HepG2 (cell line): Measurements from ENCODE around the gene SOX8. TPM values are rescaled to one million over a fixed set of nuclear protein-coding genes. Genes with fewer than 3 reads are reported as not detected.

Source experiments
- ATAC-seq: fragments of 200-7000 bp; cut with Tn5 transposase; 3 replicates; pipeline ENCODE4 v1.9.1; 2020; ENCODE audit warnings: mild to moderate bottlenecking, moderate library complexity
- BruUV-seq: library from RNA; stranded (reverse); fragments of 400-500 nt; replicated peaks from 2 replicates; lab custom pipeline; 2021; lab: Mats Ljungman, UMichigan
- CTCF ChIA-PET: fragments of 300-600 bp; formaldehyde crosslinking; extraction: SDS; loops from one replicate; lab custom pipeline; 2021; ENCODE audit warnings: low total read pairs, inconsistent platforms, low intra/inter-chr PET ratio; lab: Yijun Ruan, JAX
- POLR2A ChIA-PET: fragments of 350-600 bp; sonication (Branson Sonifier 250); formaldehyde crosslinking; loops from one replicate; lab custom pipeline; 2020; ENCODE audit warnings: antibody characterized with exemption, inconsistent platforms; lab: Yijun Ruan, JAX
- DNase-seq: peaks from one replicate; pipeline ENCODE4 v3.0.0-alpha.2; 2015; ENCODE audit warnings: low spot score
- FAIRE-seq: peaks from 3 replicates; lab custom pipeline; 2011; peaks lifted over from hg19 to GRCh38; lab: Jason Lieb, UNC
- H2AFZ ChIP-seq: one replicate; pipeline ENCODE4 v1.6.1; 2011; ENCODE audit warnings: low read length, inconsistent platforms
- H3K27ac ChIP-seq: fragments of 300-600 bp; 3 replicates; pipeline ENCODE4 v1.8.0; 2011; ENCODE audit warnings: mixed run types, mild to moderate bottlenecking, mixed read lengths, low read length, inconsistent platforms; ENCODE audit not compliant: insufficient read depth; ENCODE audit errors: extremely low read length
- H3K27me3 ChIP-seq, 2 experiments: fragments of 200-600 bp in 1 of 2; 2 replicates in 1 of 2; 3 replicates in 1 of 2; pipeline versions ENCODE4 v1.6.0 to v1.8.0; 2011; ENCODE audit warnings: low read length in 2 of 2, mild to moderate bottlenecking in 2 of 2, moderate library complexity in 2 of 2, inconsistent platforms in 1 of 2; ENCODE audit not compliant: insufficient read depth in 2 of 2, control insufficient read depth in 1 of 2
- H3K36me3 ChIP-seq, 2 experiments: fragments of 200-600 bp in 1 of 2; replicated peaks in 1 of 2; 2 replicates in 1 of 2; 3 replicates in 1 of 2; pipeline versions ENCODE4 v1.5.1 to v1.8.0; 2011; ENCODE audit warnings: low read length in 2 of 2, inconsistent platforms in 1 of 2; ENCODE audit not compliant: insufficient read depth in 2 of 2, control insufficient read depth in 1 of 2
- H3K4me1 ChIP-seq: 2 replicates; pipeline ENCODE4 v1.5.1; 2012; ENCODE audit warnings: low read length, inconsistent platforms; ENCODE audit not compliant: insufficient read depth
- H3K4me2 ChIP-seq: 2 replicates; pipeline ENCODE4 v1.6.0; 2011; ENCODE audit warnings: low read depth, low read length, inconsistent platforms
- H3K4me3 ChIP-seq, 3 experiments: fragments of 200-600 bp in 1 of 3; sonication (generic), shearing (Covaris generic) in 1 of 3; replicated peaks in 1 of 3; 2 replicates each; pipeline ENCODE4 v1.5.1; 2011 to 2016; ENCODE audit warnings: low read length in 3 of 3, inconsistent platforms in 2 of 3, low read depth in 2 of 3, mild to moderate bottlenecking in 2 of 3, control low read depth in 1 of 3, mixed read lengths in 1 of 3; ENCODE audit not compliant: insufficient read depth in 1 of 3
- H3K79me2 ChIP-seq: one replicate; pipeline ENCODE4 v1.6.1; 2011; ENCODE audit warnings: low read length, inconsistent platforms; ENCODE audit not compliant: insufficient read depth
- H3K9ac ChIP-seq: 2 replicates; pipeline ENCODE4 v1.6.0; 2011; ENCODE audit warnings: mild to moderate bottlenecking, low read depth, low read length, inconsistent platforms; ENCODE audit not compliant: insufficient read depth
- H3K9me3 ChIP-seq: 2 replicates; pipeline ENCODE4 v1.5.1; 2012; ENCODE audit warnings: mild to moderate bottlenecking, low read length
- H4K20me1 ChIP-seq: 2 replicates; pipeline ENCODE4 v1.6.0; 2011; ENCODE audit warnings: inconsistent platforms, mild to moderate bottlenecking, low read length, moderate library complexity; ENCODE audit not compliant: insufficient read depth
- DZIP1 ChIP-seq: sonication (generic); formaldehyde crosslinking; IDR thresholded peaks from 2 replicates; pipeline ENCODE4 v1.5.0; 2020; ENCODE audit warnings: mild to moderate bottlenecking, missing genetic modification reagents
- EP300 ChIP-seq, 3 experiments: sonication (generic) in 1 of 3; formaldehyde crosslinking in 1 of 3; IDR thresholded peaks; 2 replicates each; pipeline versions ENCODE4 v1.5.1 to v1.6.1; 2011 to 2020; ENCODE audit warnings: low read depth in 2 of 3, low read length in 2 of 3, borderline replicate concordance in 1 of 3, improper control_type of control experiment in 1 of 3, mild to moderate bottlenecking in 1 of 3, missing genetic modification reagents in 1 of 3, moderate library complexity in 1 of 3
- MAFG ChIP-seq: sonication (generic); formaldehyde crosslinking; IDR thresholded peaks from 2 replicates; pipeline ENCODE4 v1.5.1; 2020; ENCODE audit warnings: mild to moderate bottlenecking, missing genetic modification reagents
- MEIS2 ChIP-seq: sonication (generic); formaldehyde crosslinking; IDR thresholded peaks from 2 replicates; pipeline ENCODE4 v1.9.0; 2021; ENCODE audit warnings: mild to moderate bottlenecking, missing genetic modification reagents
- POLR2A ChIP-seq, 2 experiments: IDR thresholded peaks; 2 replicates each; pipeline ENCODE4 v1.6.1; 2011; ENCODE audit warnings: low read depth in 2 of 2, low read length in 2 of 2, mild to moderate bottlenecking in 1 of 2, moderate library complexity in 1 of 2; ENCODE audit not compliant: insufficient read depth in 1 of 2
- RBM22 ChIP-seq: fragments of 200-400 bp; formaldehyde crosslinking; optimal IDR thresholded peaks from 2 replicates; pipeline ENCODE3; 2017; ENCODE audit warnings: mild to moderate bottlenecking, low read length, moderate library complexity
- TBX3 ChIP-seq: fragments of 450-650 bp; IDR thresholded peaks from 2 replicates; pipeline ENCODE4 v1.6.1; 2017; ENCODE audit warnings: antibody characterized with exemption, mild to moderate bottlenecking, inconsistent platforms, borderline replicate concordance
- TFDP2 ChIP-seq: sonication (generic); formaldehyde crosslinking; IDR thresholded peaks from 2 replicates; pipeline ENCODE4 v1.4.0; 2020; ENCODE audit warnings: missing genetic modification reagents
- THRA ChIP-seq: sonication (generic); formaldehyde crosslinking; IDR thresholded peaks from 2 replicates; pipeline ENCODE4 v1.4.0; 2020; ENCODE audit warnings: missing genetic modification reagents, borderline replicate concordance
- ZFP37 ChIP-seq: sonication (generic); formaldehyde crosslinking; IDR thresholded peaks from 2 replicates; pipeline ENCODE4 v1.4.0; 2020; ENCODE audit warnings: missing genetic modification reagents, borderline replicate concordance
- ZNF225 ChIP-seq: sonication (generic); formaldehyde crosslinking; IDR thresholded peaks from 2 replicates; pipeline ENCODE4 v1.4.0; 2020; ENCODE audit warnings: mild to moderate bottlenecking, missing genetic modification reagents
- ZNF557 ChIP-seq: sonication (generic); formaldehyde crosslinking; IDR thresholded peaks from 2 replicates; pipeline ENCODE4 v1.4.0; 2020; ENCODE audit warnings: missing genetic modification reagents
- ZNF563 ChIP-seq: sonication (generic); formaldehyde crosslinking; IDR thresholded peaks from 2 replicates; pipeline ENCODE4 v1.8.0; 2022; ENCODE audit warnings: mild to moderate bottlenecking, moderate library complexity, missing genetic modification reagents
- ZNF614 ChIP-seq: IDR thresholded peaks from 2 replicates; pipeline ENCODE4 v1.6.1; 2018; ENCODE audit warnings: missing biosample characterization, missing genetic modification reagents, inconsistent platforms, borderline replicate concordance
- ZNF7 ChIP-seq: IDR thresholded peaks from 2 replicates; pipeline ENCODE4 v1.6.1; 2016; ENCODE audit warnings: missing biosample characterization, missing genetic modification reagents
- ZNF724P ChIP-seq: sonication (generic); formaldehyde crosslinking; IDR thresholded peaks from 2 replicates; pipeline ENCODE4 v1.8.0; 2022; ENCODE audit warnings: missing genetic modification reagents, borderline replicate concordance
- ZNF782 ChIP-seq: sonication (generic); formaldehyde crosslinking; IDR thresholded peaks from 2 replicates; pipeline ENCODE4 v1.4.0; 2020; ENCODE audit warnings: missing genetic modification reagents, mild to moderate bottlenecking, borderline replicate concordance
- WGBS: methylation state at CpG from one replicate; pipeline ENCODE4 v1.1.6; 2017; ENCODE audit warnings: low lambda C conversion rate; 5-methylcytosine and 5-hydroxymethylcytosine counted together
- in situ Hi-C: cut with HindIII; loops from 2 replicates; pipeline ENCODE4 v1.10.0; 2017; ENCODE audit warnings: low pct_unique_long_range_greater_than_20kb; ENCODE audit not compliant: extremely low pct_ligation_motif_present
- intact Hi-C: fragments of 100-400 bp; cut with micrococcal nuclease; formaldehyde crosslinking; loops from one replicate; pipeline ENCODE4 v1.10.0; 2022; ENCODE audit not compliant: unreplicated experiment
- polyA plus RNA-seq, 8 experiments: library from polyadenylated mRNA; depleted of rRNA in 3 of 8; stranded (reverse) in 7 of 8; unstranded in 1 of 8; fragments of >200 nt; fragmentation: Illumina TruSeq in 4 of 8; extraction: Trizol in 4 of 8; gene quantifications; 2 replicates each; pipeline versions ENCODE4 v1.2.1 to v1.2.3, GENCODE V29; 2011 to 2016; ENCODE audit warnings: low read depth in 4 of 8, missing spikeins in 1 of 8, mixed read lengths in 1 of 8; ENCODE audit not compliant: insufficient read depth in 1 of 8
- total RNA-seq, 5 experiments: library from RNA; depleted of rRNA; stranded (reverse); fragments of >200 nt; fragmentation: Illumina TruSeq; extraction: Trizol; gene quantifications; 2 replicates each; pipeline ENCODE4 v1.2.3, GENCODE V29; 2016; ENCODE audit warnings: low read depth in 1 of 5

The SOX8 gene
- total and polyA plus RNA-seq, 2 of the 13 experiments (the other 11 are each of a cell fraction or from before 2014, with no cell fraction given): 0.20 to 0.28 TPM

- no TSS peak for BruUV-seq
- in situ Hi-C loops: no loop called here
- H4K20me1 ChIP-seq: no peaks in the 10 kb centered on the region
- no peak overlapping the region for H3K9ac ChIP-seq
- 93% methylated on average over 5 of the region's 8 CpGs for WGBS
- FAIRE-seq (no peak), ATAC-seq (no peak), DNase-seq (no peak)
- 0 out of 5 replicates have a peak, but pooled peaks cover 0 to 3% of the 10 kb centered on the region in 2 experiments for H3K36me3 ChIP-seq
- no peak overlapping the region for H3K4me2 ChIP-seq
- no peaks in the 10 kb centered on the region for H3K79me2 ChIP-seq
- no peak overlapping the region for H2AFZ ChIP-seq
- CTCF ChIA-PET: no interaction called here
- intact Hi-C loops: no loop called here
- peaks cover 6% of the 10 kb centered on the region for H3K9me3 ChIP-seq
- H3K4me1 ChIP-seq: no peaks in the 10 kb centered on the region
- no peak overlapping the region for H3K27ac ChIP-seq
- POLR2A ChIA-PET: no interaction called here
- H3K27me3 ChIP-seq: no peaks in the 10 kb centered on the region
- no peak overlapping the region for H3K4me3 ChIP-seq
- TF ChIP-seq ZNF7 (CRISPR knock-in tag) (no peak), RBM22 (no peak), MEIS2 (CRISPR knock-in tag) (no peak), TFDP2 (CRISPR knock-in tag) (no peak), ZNF724P (CRISPR knock-in tag) (no peak), ZNF782 (CRISPR knock-in tag) (no peak), ZNF557 (CRISPR knock-in tag) (no peak), DZIP1 (no peak), MAFG (CRISPR knock-in tag) (no peak), EP300 (IDR thresholded peaks at IDR 0.05; ENCODE audit: low read depth in 2 of 2, low read length in 2 of 2) (no peak), EP300 (CRISPR knock-in tag; IDR thresholded peaks at IDR 0.05; ENCODE audit: borderline replicate concordance) (no peak), ZNF614 (CRISPR knock-in tag) (no peak), ZNF225 (CRISPR knock-in tag) (no peak), ZNF563 (CRISPR knock-in tag) (no peak), TBX3 (no peak), ZFP37 (CRISPR knock-in tag) (no peak), POLR2A (IDR thresholded peaks at IDR 0.05; ENCODE audit: insufficient read depth in 1 of 2, low read depth in 2 of 2, low read length in 2 of 2) (no peak), THRA (no peak)
Observed at GRCh38 chr16:946048-946395, 35.5 kb upstream of the SOX8 start.
